IgD-negative memory B cell (primary cell): ENCODE data around the gene MCM7. TPM values are rescaled to one million over a fixed set of nuclear protein-coding genes. Genes with fewer than 3 reads are reported as not detected.
"Not testable (repeated sequence)": the region's sequence is repeated elsewhere in the genome, so short reads cannot be mapped to it uniquely, and the experiment has no call there.

Source experiments
- H3K27ac Mint-ChIP-seq, 3 donors: one replicate each; pipeline ENCODE4 v1.8.0; 2020 to 2022; ENCODE audit warnings: mild to moderate bottlenecking in 3 of 3, mixed read lengths in 3 of 3, moderate library complexity in 1 of 3
- H3K27me3 Mint-ChIP-seq: one replicate; pipeline ENCODE4 v1.8.0; 2021; ENCODE audit warnings: mixed read lengths
- H3K36me3 Mint-ChIP-seq: one replicate; pipeline ENCODE4 v1.8.0; 2020; ENCODE audit warnings: mild to moderate bottlenecking, mixed read lengths
- H3K4me1 Mint-ChIP-seq, 3 donors: one replicate each; pipeline ENCODE4 v1.8.0; 2020 to 2022; ENCODE audit warnings: mixed read lengths in 3 of 3, mild to moderate bottlenecking in 1 of 3
- H3K4me3 Mint-ChIP-seq, 4 donors: one replicate each; pipeline ENCODE4 v1.8.0; 2020 to 2022; ENCODE audit warnings: mild to moderate bottlenecking in 4 of 4, mixed read lengths in 4 of 4, moderate library complexity in 3 of 4
- H3K9me3 Mint-ChIP-seq, 3 donors: one replicate each; pipeline ENCODE4 v1.8.0; 2020 to 2021; ENCODE audit warnings: mixed read lengths in 3 of 3, mild to moderate bottlenecking in 1 of 3
- polyA plus RNA-seq: library from polyadenylated mRNA; unstranded; fragments of 300-500 nt; fragmentation: Illumina TruSeq; gene quantifications from one replicate; pipeline ENCODE4 v1.2.3, GENCODE V29; 2021

The MCM7 gene
- polyA plus RNA-seq: 33.4 TPM

DNA sequence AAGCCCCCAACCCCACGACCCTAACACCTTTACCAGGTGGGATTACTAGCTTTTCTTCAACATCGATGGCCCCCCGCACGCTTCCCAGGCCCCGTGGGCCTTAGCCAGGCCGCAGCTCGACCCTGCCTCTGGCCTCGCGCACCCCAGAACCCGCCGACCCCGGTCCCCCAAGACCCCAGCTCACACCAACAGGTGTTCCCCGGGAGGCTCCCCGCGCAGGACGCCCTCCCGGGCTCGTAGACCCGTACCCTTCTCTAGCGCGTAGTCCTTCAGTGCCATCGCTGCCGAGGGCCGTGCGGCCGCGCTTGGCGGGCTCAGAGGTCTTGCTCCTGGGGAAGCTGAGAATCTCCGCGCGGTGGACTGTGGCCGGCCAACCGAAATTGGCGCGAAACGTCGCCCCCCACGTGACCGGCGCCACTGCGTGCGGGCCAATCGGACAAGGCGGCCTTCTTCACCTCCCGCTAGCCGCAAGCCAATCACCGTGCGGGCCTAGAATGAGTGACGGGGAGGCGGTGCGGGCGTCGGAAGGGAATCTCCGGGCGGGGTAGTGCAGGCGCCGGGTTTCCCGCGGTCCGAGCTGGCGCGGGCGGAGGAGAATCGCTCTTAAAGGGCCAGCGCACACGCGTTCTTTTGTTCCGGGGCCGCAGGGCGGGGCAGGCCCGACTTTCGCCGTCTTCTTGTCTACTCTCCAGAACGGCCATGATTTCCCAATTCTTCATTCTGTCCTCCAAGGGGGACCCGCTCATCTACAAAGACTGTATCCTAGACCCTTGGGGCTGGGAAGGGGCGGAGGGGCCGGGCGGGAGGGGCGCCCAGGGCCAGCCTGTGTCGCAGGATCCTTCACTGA lies at the start of gene MCM7, which contains the start of gene AP4M1:
TSS of gene MCM7 (minus strand) at position 382 of the 847 bp plus-strand sequence. CDS start at position 279, 103 bp downstream.
TSS of gene AP4M1 (plus strand) at position 628 of the 847 bp plus-strand sequence. CDS start at position 700, 72 bp downstream.
- H3K4me3 Mint-ChIP-seq: peak within 1 kb of the TSS; percentile 93 to 99 (median 98)
- H3K27me3 Mint-ChIP-seq: no peaks in the 10 kb centered on the region
- H3K9me3 Mint-ChIP-seq: no peaks in the 10 kb centered on the region
- peaks cover 16 to 22% (median 19%) of the 10 kb centered on the region in 3 donors for H3K4me1 Mint-ChIP-seq
- peaks cover 2% of the 10 kb centered on the region for H3K36me3 Mint-ChIP-seq
- peak within 1 kb of the TSS; percentile 98 to 100 (median 99) for H3K27ac Mint-ChIP-seq

DNA sequence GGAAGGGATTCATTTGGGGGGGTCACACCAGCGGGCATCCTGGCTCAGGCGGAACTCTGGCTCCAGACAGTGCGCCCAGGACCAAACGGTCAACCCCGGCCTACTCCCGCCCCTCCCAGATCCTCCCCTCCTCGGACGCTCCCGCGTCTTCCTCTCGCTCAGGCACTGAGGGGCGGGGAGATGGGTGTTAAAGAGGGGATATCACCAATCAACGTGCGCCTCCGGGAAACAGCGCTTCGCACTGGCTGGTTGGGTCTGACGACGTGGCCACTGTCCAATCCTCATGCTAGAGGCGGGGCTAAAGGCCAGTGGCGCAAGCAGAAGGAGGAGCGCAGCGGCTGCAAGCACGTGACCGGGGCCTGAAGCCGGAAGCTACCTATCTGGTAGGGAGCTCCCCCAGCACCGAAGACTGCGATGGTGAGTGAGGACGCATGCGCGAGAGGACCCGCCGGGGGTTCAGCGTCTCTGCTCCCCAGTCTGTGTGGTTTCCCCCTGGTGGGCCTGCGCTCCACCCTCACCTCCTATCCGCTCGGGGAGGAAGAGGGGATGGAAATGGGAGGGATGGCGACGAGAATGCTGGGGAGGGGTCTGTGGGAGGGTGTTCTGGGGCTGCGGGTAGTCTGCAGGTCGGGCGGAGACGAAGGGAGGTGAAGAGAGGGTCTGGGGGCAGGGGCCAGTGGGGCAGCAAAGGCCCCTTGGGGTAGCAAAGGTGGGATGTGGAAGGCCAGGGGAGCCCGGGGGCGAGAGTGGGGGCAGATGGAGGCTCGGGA lies 47.5 kb upstream of the MCM7 start, which contains the start of gene LAMTOR4:
TSS of gene LAMTOR4 (plus strand) at position 360 of the 770 bp plus-strand sequence. CDS start at position 415, 55 bp downstream.
- peak within 1 kb of the TSS; percentile 82 to 98 (median 97) for H3K27ac Mint-ChIP-seq
- no peaks in the 10 kb centered on the region for H3K9me3 Mint-ChIP-seq
- peak within 1 kb of the TSS; percentile 80 to 99 (median 97) for H3K4me3 Mint-ChIP-seq
- peaks cover 2% of the 10 kb centered on the region for H3K36me3 Mint-ChIP-seq
- no peaks in the 10 kb centered on the region for H3K27me3 Mint-ChIP-seq
- peaks cover 19 to 31% (median 24%) of the 10 kb centered on the region in 3 donors for H3K4me1 Mint-ChIP-seq

DNA sequence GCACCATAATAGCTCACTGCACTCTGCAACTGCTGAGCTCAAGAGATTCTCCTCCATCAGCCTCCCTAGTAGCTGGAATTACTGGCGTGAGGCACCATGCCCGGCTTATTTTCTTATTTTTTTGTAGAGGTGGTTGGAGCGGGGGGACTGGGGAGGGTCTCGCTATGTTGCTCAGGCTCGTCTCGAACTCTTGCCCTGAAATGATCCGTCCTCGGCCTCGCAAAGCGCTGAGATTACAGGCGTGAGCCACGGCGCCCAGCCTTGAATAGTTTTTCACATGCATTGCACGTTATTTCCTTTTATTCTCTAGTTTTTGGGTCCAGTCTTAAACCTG lies 47.0 kb upstream of the MCM7 start:
- H3K27ac Mint-ChIP-seq: peak overlapping the region; percentile 82 to 98 (median 97)
- H3K4me3 Mint-ChIP-seq: peak overlapping the region; percentile 80 to 99 (median 97)
- no peaks in the 10 kb centered on the region for H3K27me3 Mint-ChIP-seq
- no peaks in the 10 kb centered on the region for H3K9me3 Mint-ChIP-seq
- peaks cover 2% of the 10 kb centered on the region for H3K36me3 Mint-ChIP-seq
- H3K4me1 Mint-ChIP-seq: peaks cover 19 to 29% (median 21%) of the 10 kb centered on the region in 3 donors

DNA sequence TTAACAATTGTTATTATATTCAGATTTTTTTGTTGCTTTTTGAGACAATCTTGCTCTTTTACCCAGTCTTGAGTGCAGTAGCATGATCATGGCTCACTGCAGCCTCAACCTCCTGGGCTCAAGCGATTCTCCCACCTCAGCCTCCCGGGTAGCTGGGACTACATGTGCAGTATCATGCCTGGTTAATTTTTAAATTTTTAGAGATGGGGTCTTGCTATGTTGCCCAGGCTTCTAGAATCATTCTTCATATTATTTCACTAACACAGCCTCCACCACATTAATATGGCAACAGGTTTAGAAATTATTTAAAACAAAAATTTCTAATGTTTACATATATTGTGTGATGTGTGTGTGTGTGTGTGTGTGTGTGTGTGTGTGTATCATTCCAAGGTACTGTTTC lies 46.1 kb upstream of the MCM7 start:
- Mint-ChIP-seq H3K9me3 (no peaks in the 10 kb centered on the region), H3K4me3 (no peak overlapping the region), H3K27me3 (no peaks in the 10 kb centered on the region), H3K27ac (no peak overlapping the region), H3K36me3 (peaks cover 2% of the 10 kb centered on the region), H3K4me1 (peaks cover 15 to 21% (median 16%) of the 10 kb centered on the region in 3 donors)

DNA sequence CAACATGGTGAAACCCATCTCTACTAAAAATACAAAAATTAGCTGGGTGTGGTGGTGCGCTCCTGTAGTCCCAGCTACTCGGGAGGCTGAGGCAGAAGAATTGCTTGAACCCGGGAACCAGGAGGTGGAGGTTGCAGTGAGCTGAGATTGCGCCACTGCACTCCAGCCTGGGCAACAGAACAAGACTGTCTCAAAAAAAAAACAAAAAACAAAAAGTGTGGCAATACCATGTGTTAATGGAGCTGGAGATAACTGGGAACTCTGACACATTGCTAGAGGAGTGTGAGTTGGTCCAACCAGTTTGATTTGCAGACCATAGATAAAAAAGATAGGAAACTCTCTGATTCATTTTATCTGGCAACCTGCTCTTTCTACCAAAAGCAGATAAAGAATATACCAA lies 45.2 kb upstream of the MCM7 start:
- H3K4me3 Mint-ChIP-seq, H3K36me3 Mint-ChIP-seq, H3K27ac Mint-ChIP-seq, H3K9me3 Mint-ChIP-seq, H3K27me3 Mint-ChIP-seq: not testable (repeated sequence)
- peaks cover 11 to 17% (median 13%) of the 10 kb centered on the region in 3 donors for H3K4me1 Mint-ChIP-seq

DNA sequence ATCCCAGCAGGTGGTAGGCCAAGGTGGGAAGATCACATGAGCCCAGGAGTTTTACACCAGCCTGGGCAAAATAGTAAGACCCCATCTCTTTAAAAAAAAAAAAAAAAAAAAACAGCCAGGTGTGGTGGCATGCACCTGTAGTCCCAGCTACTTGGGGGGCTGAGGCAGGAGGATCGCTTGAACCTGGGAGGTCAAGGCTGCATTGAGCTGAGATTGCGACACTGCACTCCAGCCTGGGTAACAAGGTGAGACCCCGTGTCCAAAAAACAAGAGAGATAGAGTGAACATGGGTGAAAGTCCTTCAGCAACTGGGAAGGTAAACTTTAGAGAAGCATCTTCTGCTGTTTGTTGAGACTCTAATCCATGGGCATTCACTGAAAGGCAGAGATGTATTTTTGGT lies 41.3 kb upstream of the MCM7 start:
- H3K27ac Mint-ChIP-seq: no peak overlapping the region
- no peaks in the 10 kb centered on the region for H3K9me3 Mint-ChIP-seq
- no peaks in the 10 kb centered on the region for H3K36me3 Mint-ChIP-seq
- H3K4me3 Mint-ChIP-seq: no peak overlapping the region
- peaks cover 8 to 16% (median 14%) of the 10 kb centered on the region in 3 donors for H3K4me1 Mint-ChIP-seq
- H3K27me3 Mint-ChIP-seq: no peaks in the 10 kb centered on the region

DNA sequence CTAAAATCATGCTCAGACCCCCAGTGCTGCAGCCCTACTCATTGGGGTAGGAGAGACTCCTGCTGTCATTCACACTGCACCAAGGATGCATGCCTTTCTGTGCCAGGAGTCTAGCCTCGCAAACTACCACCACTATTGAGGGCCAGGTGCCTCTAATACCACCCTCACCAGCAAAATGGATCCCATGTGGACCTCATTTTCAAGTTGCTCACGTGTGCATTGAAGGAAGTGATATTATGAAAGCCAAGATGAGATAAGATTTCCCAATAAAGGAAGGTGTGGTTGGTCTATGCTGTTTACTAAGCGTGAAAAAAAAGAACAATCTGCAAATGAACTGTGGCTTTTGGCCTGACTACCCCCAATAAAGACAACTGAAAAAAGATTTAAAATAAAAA lies 40.4 kb upstream of the MCM7 start:
- Mint-ChIP-seq H3K36me3 (no peaks in the 10 kb centered on the region), H3K4me3 (no peak overlapping the region), H3K27ac (no peak overlapping the region), H3K4me1 (peaks cover 8 to 16% (median 14%) of the 10 kb centered on the region in 3 donors), H3K9me3 (no peaks in the 10 kb centered on the region), H3K27me3 (no peaks in the 10 kb centered on the region)

DNA sequence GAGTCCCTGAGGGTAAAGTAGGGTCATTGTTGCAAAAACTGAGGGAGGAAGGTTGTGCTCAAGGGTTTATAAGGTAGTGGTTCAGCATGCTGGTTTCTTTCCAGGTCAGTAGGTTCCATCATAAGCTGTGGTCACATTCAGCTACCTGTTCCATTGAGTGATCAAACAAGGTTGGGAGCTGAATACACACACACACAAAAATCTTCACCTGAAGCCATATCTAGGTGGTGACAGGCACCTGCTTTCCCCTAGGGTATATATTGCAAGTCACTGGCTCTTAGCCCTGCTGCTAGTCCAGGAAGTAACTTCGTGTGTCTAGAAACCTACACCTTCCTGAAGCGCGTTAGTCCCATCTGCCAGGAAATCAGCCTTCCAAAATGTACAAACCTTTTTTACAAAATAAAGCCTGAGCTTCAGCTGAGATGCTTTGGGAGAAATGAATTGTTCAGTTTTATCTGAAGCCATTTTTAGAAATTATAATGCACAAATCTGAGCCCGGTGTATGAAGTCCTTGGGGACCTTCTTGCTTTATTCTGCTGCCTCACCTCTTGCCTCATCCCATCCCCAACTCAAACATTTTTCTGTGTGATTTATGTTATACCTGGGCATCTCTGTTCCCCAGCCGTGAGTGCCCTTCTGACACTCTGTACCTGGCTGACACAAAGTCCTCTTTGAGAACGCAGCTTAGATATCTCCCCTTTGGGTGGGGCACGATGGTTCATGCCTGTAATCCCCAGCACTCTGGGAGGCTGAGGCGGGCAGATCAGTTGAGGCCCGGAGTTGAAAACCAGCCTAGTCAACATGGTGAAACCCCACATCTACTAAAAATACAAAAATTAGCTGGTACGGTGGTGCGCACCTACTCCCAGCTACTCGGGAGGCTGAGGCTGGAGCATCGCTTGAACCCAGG lies 36.9 kb upstream of the MCM7 start:
- Mint-ChIP-seq H3K4me1 (peaks cover 8 to 16% (median 14%) of the 10 kb centered on the region in 3 donors), H3K4me3 (peak overlapping the region; percentile 27 to 91 (median 70)), H3K9me3 (no peaks in the 10 kb centered on the region), H3K36me3 (no peaks in the 10 kb centered on the region), H3K27me3 (no peaks in the 10 kb centered on the region), H3K27ac (peak overlapping the region in 2 of 3 donors; percentile 63 to 94)

DNA sequence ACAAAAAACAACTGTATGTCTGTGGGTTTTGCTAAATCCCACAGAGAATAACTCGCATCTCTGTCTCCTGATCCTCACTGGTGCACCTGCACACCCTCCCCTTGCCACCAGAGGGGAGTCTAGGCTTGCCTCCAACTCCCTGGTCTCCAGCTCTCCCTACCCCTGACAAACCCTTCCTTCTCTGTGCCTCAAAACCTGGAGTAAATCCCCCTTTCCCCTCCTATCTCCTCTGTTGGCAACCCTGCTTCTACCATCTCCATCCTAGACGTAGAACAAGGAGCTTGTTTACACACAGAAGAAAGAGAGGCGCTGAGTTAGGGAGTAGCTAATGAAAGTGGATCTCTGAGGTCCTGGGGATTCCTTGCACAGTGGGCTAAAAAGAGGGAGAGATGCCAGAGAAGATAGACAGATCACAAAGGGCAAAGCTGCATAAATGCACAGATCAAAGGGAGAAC lies 31.5 kb upstream of the MCM7 start:
- Mint-ChIP-seq H3K36me3 (no peaks in the 10 kb centered on the region), H3K4me3 (peak overlapping the region in 2 of 4 donors; percentile 45 to 47), H3K9me3 (no peaks in the 10 kb centered on the region), H3K4me1 (peaks cover 6 to 13% (median 12%) of the 10 kb centered on the region in 3 donors), H3K27ac (peak overlapping the region in 1 of 3 donors; percentile 56), H3K27me3 (no peaks in the 10 kb centered on the region)

DNA sequence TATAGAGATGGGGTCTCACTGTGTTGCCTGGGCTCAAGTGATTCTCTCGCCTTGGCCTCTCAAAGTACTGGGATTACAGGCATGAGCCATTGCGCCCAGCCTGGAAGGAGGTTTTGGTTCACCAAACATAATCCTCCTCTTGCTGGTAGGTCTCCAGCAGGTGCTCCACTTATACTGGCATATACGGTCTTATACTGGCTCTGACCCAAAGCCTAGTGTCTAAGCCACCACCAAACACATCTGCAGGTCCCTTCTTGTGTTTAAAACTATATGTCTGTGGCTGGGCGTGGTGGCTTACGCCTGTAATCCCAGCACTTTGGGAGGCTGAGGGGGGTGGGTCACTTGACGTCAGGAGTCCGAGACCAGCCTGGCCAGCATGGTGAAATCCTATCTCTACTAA lies 30.9 kb upstream of the MCM7 start:
- peak overlapping the region in 1 of 4 donors; percentile 45 for H3K4me3 Mint-ChIP-seq

DNA sequence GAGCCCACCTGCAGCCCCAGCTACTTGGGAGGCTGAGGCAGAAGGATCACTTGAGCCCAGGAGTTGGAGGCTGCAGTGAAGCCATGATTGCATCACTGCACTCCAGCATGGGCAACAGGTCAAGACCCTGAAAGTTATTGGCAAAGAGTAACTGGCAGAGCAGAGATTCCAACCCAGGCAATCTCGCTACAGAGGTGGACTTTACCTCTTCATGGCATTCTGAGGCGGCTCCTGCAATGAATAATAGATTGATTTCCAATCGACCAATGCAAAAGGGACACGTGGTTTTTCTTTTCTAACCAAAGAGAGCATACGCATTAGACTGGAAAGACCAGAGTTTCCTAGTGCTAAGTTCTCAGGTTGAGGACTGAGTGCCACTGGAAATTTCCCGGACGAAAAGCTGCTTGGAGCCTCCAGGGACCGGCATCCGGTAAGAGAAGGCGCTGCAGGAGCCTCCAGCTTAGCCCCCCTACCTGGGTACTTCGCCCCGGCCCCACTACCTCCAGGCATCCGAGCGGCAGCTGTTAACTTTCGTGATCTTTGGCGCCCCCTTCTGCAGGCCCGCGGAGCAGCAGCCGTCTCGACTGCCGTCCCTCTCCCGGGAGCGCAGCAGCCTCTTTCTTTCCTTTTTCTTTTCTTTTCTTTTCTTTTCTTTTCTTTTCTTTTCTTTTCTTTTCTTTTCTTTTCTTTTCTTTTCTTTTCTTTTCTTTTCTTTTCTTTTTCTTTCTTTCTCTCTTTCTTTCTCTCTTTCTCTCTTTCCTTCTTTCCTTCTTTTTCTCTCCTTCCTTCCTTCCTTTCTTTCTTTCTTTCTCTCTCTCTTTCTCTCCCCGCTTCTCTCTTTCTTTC lies 29.6 kb upstream of the MCM7 start:
- H3K4me1 Mint-ChIP-seq: peaks cover 9 to 18% (median 12%) of the 10 kb centered on the region in 3 donors
- no peaks in the 10 kb centered on the region for H3K27me3 Mint-ChIP-seq
- peaks cover 2% of the 10 kb centered on the region for H3K36me3 Mint-ChIP-seq
- H3K27ac Mint-ChIP-seq: no peak overlapping the region
- no peaks in the 10 kb centered on the region for H3K9me3 Mint-ChIP-seq
- peak overlapping the region in 2 of 4 donors; percentile 43 to 63 for H3K4me3 Mint-ChIP-seq

More for the DNA sequence above, 30.9 kb upstream of the MCM7 start:
- peaks cover 4 to 11% (median 10%) of the 10 kb centered on the region in 3 donors for H3K4me1 Mint-ChIP-seq
- no peaks in the 10 kb centered on the region for H3K27me3 Mint-ChIP-seq
- H3K36me3 Mint-ChIP-seq: no peaks in the 10 kb centered on the region
- peak overlapping the region in 1 of 3 donors; percentile 56 for H3K27ac Mint-ChIP-seq
- no peaks in the 10 kb centered on the region for H3K9me3 Mint-ChIP-seq

DNA sequence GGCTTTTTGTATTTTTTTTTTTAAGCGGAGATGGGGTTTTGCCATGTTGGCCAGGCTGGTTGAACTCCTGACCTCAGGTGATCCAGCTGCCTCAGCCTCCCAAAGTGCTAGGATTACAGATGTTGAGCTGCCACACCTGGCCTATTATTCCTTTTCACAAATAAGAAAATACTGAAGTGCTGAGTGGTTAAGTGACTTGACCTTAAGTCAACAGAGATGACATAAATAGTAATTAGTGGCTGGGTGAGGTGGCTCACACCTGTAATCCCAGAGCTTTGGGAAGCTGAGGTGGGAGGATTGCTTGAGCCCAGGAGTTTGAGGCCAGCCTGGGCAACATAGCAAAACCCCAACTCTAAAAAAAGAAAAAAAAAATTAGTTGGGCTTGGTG lies 29.0 kb upstream of the MCM7 start:
- H3K4me1 Mint-ChIP-seq: peaks cover 12 to 22% (median 12%) of the 10 kb centered on the region in 3 donors
- not testable (repeated sequence) for H3K27me3 Mint-ChIP-seq, H3K9me3 Mint-ChIP-seq, H3K27ac Mint-ChIP-seq, H3K4me3 Mint-ChIP-seq, H3K36me3 Mint-ChIP-seq

DNA sequence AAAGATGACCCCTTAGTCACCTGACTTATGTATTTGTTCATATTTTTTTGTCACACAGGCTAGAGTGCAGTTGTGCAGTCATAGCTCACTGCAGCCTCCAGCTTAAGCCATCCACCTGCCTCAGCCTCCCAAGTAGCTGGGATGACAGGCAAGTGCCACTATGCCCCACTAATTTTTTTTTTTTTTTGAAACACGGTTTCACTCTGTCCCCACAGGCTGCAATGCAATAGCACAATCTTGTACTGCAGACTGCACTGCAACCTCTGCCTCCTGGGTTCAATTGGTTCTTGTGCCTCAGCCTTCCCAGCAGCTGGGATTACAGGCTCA lies 27.4 kb upstream of the MCM7 start:
- Mint-ChIP-seq H3K4me3 (peak overlapping the region in 3 of 4 donors; percentile 78 to 90 (median 81)), H3K4me1 (peaks cover 24 to 25% (median 24%) of the 10 kb centered on the region in 3 donors), H3K9me3 (no peaks in the 10 kb centered on the region), H3K36me3 (peaks cover 2% of the 10 kb centered on the region), H3K27ac (peak overlapping the region in 1 of 3 donors; percentile 69), H3K27me3 (no peaks in the 10 kb centered on the region)
